BJ (cell line): ENCODE results near the gene ZNF140. TPM values are rescaled to one million over a fixed set of nuclear protein-coding genes. Genes with fewer than 3 reads are reported as not detected.

Experiments
- CTCF ChIA-PET: fragments of 350-600 bp; formaldehyde crosslinking; extraction: SDS; loops from one replicate; lab custom pipeline; 2021; ENCODE audit warnings: antibody characterized with exemption, inconsistent platforms; lab: Yijun Ruan, JAX
- POLR2A ChIA-PET: fragments of 300-600 bp; sonication (Branson Sonifier 250); formaldehyde crosslinking; extraction: SDS; loops from one replicate; lab custom pipeline; 2021; ENCODE audit warnings: antibody characterized with exemption; lab: Charles Lee
- DNase-seq: peaks from one replicate; pipeline ENCODE4 v3.0.0-alpha.2; 2011; ENCODE audit warnings: low read depth
- H3K27me3 ChIP-seq: 2 replicates; pipeline ENCODE4 v1.6.0; 2011; ENCODE audit warnings: low read length; ENCODE audit not compliant: control insufficient read depth, insufficient read depth
- H3K36me3 ChIP-seq: 2 replicates; pipeline ENCODE4 v1.5.1; 2011; ENCODE audit warnings: low read length; ENCODE audit not compliant: control insufficient read depth, insufficient read depth
- H3K4me3 ChIP-seq: 2 replicates; pipeline ENCODE4 v1.5.1; 2011; ENCODE audit warnings: low read depth, mild to moderate bottlenecking, control low read depth, low read length
- CTCF ChIP-seq: IDR thresholded peaks from 2 replicates; pipeline ENCODE4 v1.5.1; 2011; ENCODE audit warnings: low read depth, mild to moderate bottlenecking, control low read depth, inconsistent platforms, low read length, moderate library complexity; ENCODE audit not compliant: insufficient read depth
- polyA plus RNA-seq: library from polyadenylated mRNA; depleted of rRNA; stranded (reverse); fragments of >200 nt; gene quantifications from 2 replicates; pipeline ENCODE4 v1.2.3, GENCODE V29; 2011

ZNF140 gene
- polyA plus RNA-seq, 1 experiment: 11.8 TPM

- CTCF ChIA-PET: no interaction called here
- H3K27me3 ChIP-seq: no peaks in the 10 kb centered on the region
- no peak overlapping the region for H3K4me3 ChIP-seq
- TF ChIP-seq CTCF: no peak
- H3K36me3 ChIP-seq: peaks cover 7% of the 10 kb centered on the region
- no peak for DNase-seq
- POLR2A ChIA-PET: no interaction called here
Measured at GRCh38 chr12:133107121-133107520, 26.4 kb downstream of the ZNF140 start.

- POLR2A ChIA-PET: no interaction called here
- CTCF ChIA-PET: no interaction called here
Measured at GRCh38 chr12:133108150-133108549, 27.4 kb downstream of the ZNF140 start.

GRCh38 chr12:133120385-133121191, 39.9 kb downstream of the ZNF140 start:
- peaks cover 2% of the 10 kb centered on the region for H3K36me3 ChIP-seq
- TF ChIP-seq CTCF: no peak
- no peak for DNase-seq
- no peaks in the 10 kb centered on the region for H3K27me3 ChIP-seq
- POLR2A ChIA-PET: no interaction called here
- no peak overlapping the region for H3K4me3 ChIP-seq
- CTCF ChIA-PET: no interaction called here

More at GRCh38 chr12:133108150-133108549, 27.4 kb downstream of the ZNF140 start:
- Histone ChIP-seq H3K4me3 (no peak overlapping the region), H3K36me3 (peaks cover 7% of the 10 kb centered on the region), H3K27me3 (no peaks in the 10 kb centered on the region)
- no peak for TF ChIP-seq CTCF
- DNase-seq: no peak

GRCh38 chr12:133124674-133125073, 44.0 kb downstream of the ZNF140 start:
- TF ChIP-seq CTCF: no peak
- ChIA-PET POLR2A (no interaction called here), CTCF (no interaction called here)
- H3K4me3 ChIP-seq: no peak overlapping the region
- peaks cover 2% of the 10 kb centered on the region for H3K36me3 ChIP-seq
- DNase-seq: no peak
- no peaks in the 10 kb centered on the region for H3K27me3 ChIP-seq

- H3K4me3 ChIP-seq: peak overlapping the region; percentile 97
- ChIA-PET POLR2A (interaction anchor here (1.0 kb wide), 1 partner anchor 173 kb away, joined by 6 read pairs; no protein-coding TSS in a partner anchor), CTCF (no interaction called here)
- no peak for TF ChIP-seq CTCF
- DNase-seq: no peak
- no peaks in the 10 kb centered on the region for H3K27me3 ChIP-seq
- H3K36me3 ChIP-seq: peaks cover 1% of the 10 kb centered on the region; the same call in 1 of the 2 replicates
Measured at GRCh38 chr12:133129368-133130037, 48.8 kb downstream of the ZNF140 start.
